Measurements from ENCODE around the gene MARS1. TPM values are rescaled to one million over a fixed set of nuclear protein-coding genes. Genes with fewer than 3 reads are reported as not detected.

MARS1 gene
- total RNA-seq, 2 donors from 2014 or later, result 254 to 263 TPM

DNA sequence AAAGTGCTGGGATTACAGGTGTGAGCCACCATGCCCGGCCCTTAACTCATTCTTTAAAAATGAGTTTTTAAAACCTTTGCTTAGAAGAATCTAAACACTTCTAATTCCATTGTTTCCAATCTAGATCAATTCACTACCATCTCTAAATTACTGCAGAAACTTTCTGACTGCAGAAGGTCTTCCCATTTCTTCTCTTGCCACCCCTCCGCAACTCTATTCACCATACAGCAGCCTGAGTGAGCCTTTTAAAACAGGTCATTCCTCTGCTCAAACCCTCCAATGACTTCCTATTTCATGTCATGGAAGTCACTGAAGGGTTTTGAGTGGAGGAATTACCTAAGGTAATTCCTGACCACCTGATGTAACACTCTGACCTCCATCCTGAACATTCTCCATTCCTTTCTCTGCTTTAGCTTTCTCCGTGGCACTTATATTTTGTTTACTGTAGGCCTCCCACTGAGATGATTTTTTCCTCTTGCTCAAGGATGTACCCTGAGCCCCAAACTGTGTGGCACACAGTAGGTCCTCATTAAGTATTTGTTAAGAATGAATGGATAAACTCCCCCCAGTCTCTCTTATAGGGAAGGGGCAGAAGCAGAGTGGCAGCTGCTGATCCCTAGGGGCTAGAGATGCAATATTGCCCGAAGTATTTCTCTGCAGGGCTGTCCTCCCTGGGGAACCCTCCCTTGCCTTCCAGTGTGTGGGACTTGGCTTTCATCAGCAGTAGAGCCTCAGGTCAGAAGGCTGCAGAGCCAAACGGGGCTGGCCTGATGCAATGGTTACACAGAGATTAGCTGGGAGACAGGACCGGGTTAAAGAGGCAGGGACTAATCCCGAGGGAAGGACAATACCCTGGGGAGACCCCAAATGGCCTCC, 31.3 kb downstream of the MARS1 start:
- Mint-ChIP-seq H3K27me3 (ENCODE audit: insufficient read depth) (no peaks in the 10 kb centered on the region), H3K27ac (peak overlapping the region; percentile 99), H3K4me3 (peak overlapping the region; percentile 93), H3K36me3 (ENCODE audit: low read depth) (peaks cover 49% of the 10 kb centered on the region), H3K9me3 (no peaks in the 10 kb centered on the region), H3K4me1 (peaks cover 56% of the 10 kb centered on the region)
- WGBS, 2 experiments (ENCODE audit: insufficient coverage in 1 of 2, insufficient read length in 1 of 2), result 32 to 54% methylated on average over 2 to 7 of the region's 7 CpGs
- Histone ChIP-seq H3K36me3 (ENCODE audit: control insufficient read depth, insufficient read depth, low read length) (peaks cover 56% of the 10 kb centered on the region), H3K4me3 (ENCODE audit: low read length) (peak overlapping the region; percentile 96), H3K27me3 (ENCODE audit: control insufficient read depth, insufficient read depth, low read length, poor library complexity, severe bottlenecking) (no peaks in the 10 kb centered on the region), H3K4me1 (ENCODE audit: control insufficient read depth, insufficient read depth, low read length) (peaks cover 14% of the 10 kb centered on the region), H3K9me3 (ENCODE audit: control insufficient read depth, low read length) (no peaks in the 10 kb centered on the region), H3K27ac (ENCODE audit: low read depth, low read length) (peak overlapping the region; percentile 93), H3K9ac (ENCODE audit: extremely low read depth, low read length, poor library complexity, severe bottlenecking) (peak overlapping the region; percentile 98)
- DNase-seq, result no peak
- TF ChIP-seq, protein P1, sequence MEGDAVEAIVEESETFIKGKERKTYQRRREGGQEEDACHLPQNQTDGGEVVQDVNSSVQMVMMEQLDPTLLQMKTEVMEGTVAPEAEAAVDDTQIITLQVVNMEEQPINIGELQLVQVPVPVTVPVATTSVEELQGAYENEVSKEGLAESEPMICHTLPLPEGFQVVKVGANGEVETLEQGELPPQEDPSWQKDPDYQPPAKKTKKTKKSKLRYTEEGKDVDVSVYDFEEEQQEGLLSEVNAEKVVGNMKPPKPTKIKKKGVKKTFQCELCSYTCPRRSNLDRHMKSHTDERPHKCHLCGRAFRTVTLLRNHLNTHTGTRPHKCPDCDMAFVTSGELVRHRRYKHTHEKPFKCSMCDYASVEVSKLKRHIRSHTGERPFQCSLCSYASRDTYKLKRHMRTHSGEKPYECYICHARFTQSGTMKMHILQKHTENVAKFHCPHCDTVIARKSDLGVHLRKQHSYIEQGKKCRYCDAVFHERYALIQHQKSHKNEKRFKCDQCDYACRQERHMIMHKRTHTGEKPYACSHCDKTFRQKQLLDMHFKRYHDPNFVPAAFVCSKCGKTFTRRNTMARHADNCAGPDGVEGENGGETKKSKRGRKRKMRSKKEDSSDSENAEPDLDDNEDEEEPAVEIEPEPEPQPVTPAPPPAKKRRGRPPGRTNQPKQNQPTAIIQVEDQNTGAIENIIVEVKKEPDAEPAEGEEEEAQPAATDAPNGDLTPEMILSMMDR (conservative IDR thresholded peaks at IDR 0.05), result no peak

DNA sequence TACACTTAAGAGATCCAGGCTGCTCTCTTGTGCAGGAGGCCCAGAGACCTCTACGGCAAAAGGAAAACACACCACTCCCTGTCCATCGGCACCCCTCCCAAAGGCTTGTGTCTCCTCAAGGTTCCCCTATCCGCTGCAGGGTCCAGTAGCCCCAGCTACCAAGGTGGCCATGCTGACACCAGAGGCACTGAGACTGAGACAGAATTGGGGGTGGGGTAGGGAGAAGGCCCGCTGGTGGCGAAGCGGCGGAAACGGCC, 31.9 kb downstream of the MARS1 start:
- peaks cover 47% of the 10 kb centered on the region for H3K36me3 Mint-ChIP-seq (ENCODE audit: low read depth)
- peaks cover 56% of the 10 kb centered on the region for H3K36me3 ChIP-seq (ENCODE audit: control insufficient read depth, insufficient read depth, low read length)
- peaks cover 54% of the 10 kb centered on the region for H3K4me1 Mint-ChIP-seq
- WGBS, 2 experiments (ENCODE audit: insufficient coverage in 1 of 2, insufficient read length in 1 of 2), result 0 to 1% methylated on average over 7 to 8 of the region's 8 CpGs
- H3K9me3 ChIP-seq (ENCODE audit: control insufficient read depth, low read length), result no peaks in the 10 kb centered on the region
- H3K4me3 Mint-ChIP-seq, result peak overlapping the region; percentile 93
- peak overlapping the region; percentile 93 for H3K27ac ChIP-seq (ENCODE audit: low read depth, low read length)
- peaks cover 9% of the 10 kb centered on the region for H3K4me1 ChIP-seq (ENCODE audit: control insufficient read depth, insufficient read depth, low read length)
- H3K9ac ChIP-seq (ENCODE audit: extremely low read depth, low read length, poor library complexity, severe bottlenecking), result peak overlapping the region; percentile 98
- H3K4me3 ChIP-seq (ENCODE audit: low read length), result peak overlapping the region; percentile 96
- H3K27me3 ChIP-seq (ENCODE audit: control insufficient read depth, insufficient read depth, low read length, poor library complexity, severe bottlenecking), result no peaks in the 10 kb centered on the region
- TF ChIP-seq, protein P1 (conservative IDR thresholded peaks at IDR 0.05), result no peak
- peak; percentile 88 for DNase-seq
- H3K9me3 Mint-ChIP-seq, result no peaks in the 10 kb centered on the region
- H3K27ac Mint-ChIP-seq, result peak overlapping the region; percentile 99
- H3K27me3 Mint-ChIP-seq (ENCODE audit: insufficient read depth), result no peaks in the 10 kb centered on the region

DNA sequence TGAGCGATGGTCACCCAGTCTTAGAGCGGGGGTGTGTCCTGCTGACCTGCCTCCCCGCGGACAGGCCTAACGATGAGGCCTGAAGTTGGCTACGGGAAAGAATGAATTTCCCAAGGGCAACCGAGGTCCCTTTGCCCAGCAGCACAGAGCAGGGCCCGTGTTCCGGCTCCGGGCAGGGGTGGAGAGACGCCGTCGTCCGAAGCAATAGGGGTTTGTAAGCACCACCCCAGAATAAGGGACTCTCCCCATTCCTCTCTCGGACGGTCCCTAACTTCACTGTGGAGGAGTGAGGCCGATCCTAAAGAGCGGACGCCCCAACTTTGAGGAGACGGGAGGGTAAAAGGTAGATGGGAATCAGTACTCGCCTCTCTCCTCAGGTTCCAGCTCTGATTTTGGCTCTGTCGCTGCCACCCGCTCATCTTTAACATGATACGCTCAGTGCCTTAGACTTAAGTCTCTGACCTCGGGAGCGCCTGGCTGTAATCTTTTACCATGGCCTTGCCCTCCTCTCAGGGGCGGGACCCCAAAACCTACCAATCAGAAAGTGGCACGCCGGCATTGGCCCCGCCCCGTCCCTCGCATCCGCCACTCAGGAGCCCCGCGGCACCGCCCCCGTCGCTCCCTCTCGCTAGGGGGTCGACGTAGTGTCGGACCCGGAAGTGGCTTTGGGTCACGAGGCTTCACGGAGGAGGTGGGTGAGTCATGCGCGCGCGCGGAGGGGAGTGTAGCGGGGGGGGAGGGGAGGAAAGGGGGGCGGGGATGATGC, 32.4 kb downstream of the MARS1 start, which contains the start of gene DDIT3:
Gene DDIT3, minus strand, starts transcription at position 462 of the 766 bp plus-strand sequence. CDS start 3,108 bp downstream, outside the sequence.
- peak; percentile 100 for DNase-seq
- Mint-ChIP-seq H3K4me1 (peaks cover 49% of the 10 kb centered on the region), H3K9me3 (no peaks in the 10 kb centered on the region), H3K27ac (peak within 1 kb of the TSS; percentile 99), H3K36me3 (ENCODE audit: low read depth) (peaks cover 47% of the 10 kb centered on the region), H3K27me3 (ENCODE audit: insufficient read depth) (no peaks in the 10 kb centered on the region), H3K4me3 (peak within 1 kb of the TSS; percentile 93)
- H3K4me3 ChIP-seq (ENCODE audit: low read length), result peak within 1 kb of the TSS; percentile 96
- TF ChIP-seq, protein P1 (conservative IDR thresholded peaks at IDR 0.05), result no peak
- WGBS, 2 experiments (ENCODE audit: insufficient coverage in 1 of 2, insufficient read length in 1 of 2), result 0 to 1% methylated on average over 26 to 45 of the region's 52 CpGs
- H3K27ac ChIP-seq (ENCODE audit: low read depth, low read length), result peak within 1 kb of the TSS; percentile 93
- H3K27me3 ChIP-seq (ENCODE audit: control insufficient read depth, insufficient read depth, low read length, poor library complexity, severe bottlenecking), result no peaks in the 10 kb centered on the region
- peaks cover 4% of the 10 kb centered on the region for H3K4me1 ChIP-seq (ENCODE audit: control insufficient read depth, insufficient read depth, low read length)
- peak within 1 kb of the TSS; percentile 98 for H3K9ac ChIP-seq (ENCODE audit: extremely low read depth, low read length, poor library complexity, severe bottlenecking)
- no peaks in the 10 kb centered on the region for H3K9me3 ChIP-seq (ENCODE audit: control insufficient read depth, low read length)
- peaks cover 56% of the 10 kb centered on the region for H3K36me3 ChIP-seq (ENCODE audit: control insufficient read depth, insufficient read depth, low read length)

Measured in endodermal cell (in vitro differentiated cells).